ENCODE measurements around the gene LPCAT2. TPM values are rescaled to one million over a fixed set of nuclear protein-coding genes. Genes with fewer than 3 reads are reported as not detected.

The LPCAT2 gene
- total and polyA plus RNA-seq, 2 donors (not counting 3 experiments of a cell fraction or from before 2014, with no cell fraction given): 64.5 to 72.9 TPM

GRCh38 chr16:55526441-55526840 lies 17.6 kb downstream of the LPCAT2 start:
- ChIA-PET CTCF (interaction anchor here (0.8 to 5.4 kb wide), 5 partner anchors 13 to 62 kb away, joined by 3 to 29 read pairs (median 4); no protein-coding TSS in a partner anchor), POLR2A (no interaction called here)
- dilution Hi-C loops (cut with MboI; ENCODE audit: extremely low pct_ligation_motif_present, low sequenced_read_pairs): no loop called here
- DNase-seq (ENCODE audit: low read depth, low spot score) (peak; percentile 87), FAIRE-seq (peak; percentile 66)
- Histone ChIP-seq H3K27me3 (ENCODE audit: control insufficient read depth in 2 of 2, insufficient read depth in 2 of 2, low read length in 2 of 2) (no peaks in the 10 kb centered on the region), H3K9me3 (replicated peaks; ENCODE audit: control insufficient read depth, insufficient read depth, low read length) (no peaks in the 10 kb centered on the region), H3K4me2 (ENCODE audit: insufficient read depth, low read length) (peak overlapping the region; percentile 76), H3K4me3 (replicated peaks in 1 of 3; ENCODE audit: insufficient read depth in 1 of 3, low read depth in 1 of 3, low read length in 3 of 3) (peak overlapping the region in 1 of 3 experiments; percentile 17), H3K27ac (ENCODE audit: insufficient read depth, low read depth, low read length) (peak overlapping the region; percentile 85), H3K9ac (replicated peaks; ENCODE audit: extremely low read depth, insufficient read depth, low read length) (peak overlapping the region; percentile 57), H3K4me1 (ENCODE audit: control insufficient read depth, extremely low read depth, insufficient read depth, low read length) (peaks cover 38% of the 10 kb centered on the region), H4K20me1 (replicated peaks; ENCODE audit: control insufficient read depth, extremely low read depth, insufficient read depth, low read length) (no peaks in the 10 kb centered on the region), H2AFZ (ENCODE audit: low read depth, low read length) (no peak overlapping the region), H3K36me3 (ENCODE audit: control insufficient read depth in 2 of 2, extremely low read depth in 1 of 2, insufficient read depth in 2 of 2, low read length in 2 of 2) (peaks cover 5 to 17% of the 10 kb centered on the region in 2 experiments), H3K79me2 (ENCODE audit: control insufficient read depth, insufficient read depth, low read length) (peaks cover 9% of the 10 kb centered on the region), H3K9me1 (replicated peaks; ENCODE audit: control insufficient read depth, extremely low read depth, insufficient read depth, low read length) (peaks cover 2% of the 10 kb centered on the region)
- no peak for TF ChIP-seq GATA2 (IDR thresholded peaks at IDR 0.05; ENCODE audit: insufficient read depth, insufficient read length, low read depth, low read length)
- peak; percentile 86 for TF ChIP-seq JUN (IDR thresholded peaks at IDR 0.05; ENCODE audit: borderline replicate concordance, insufficient read depth, insufficient read length, low read depth)
- peak; percentile 65 for TF ChIP-seq FOS (IDR thresholded peaks at IDR 0.05; ENCODE audit: borderline replicate concordance, insufficient read depth, low read length)
- no TSS peak for BruUV-seq (replicated peaks)
- intact Hi-C loops (cut with micrococcal nuclease): loop anchor here (1.0 to 2.0 kb wide), 3 partner anchors 16 to 26 kb away; no protein-coding TSS in a partner anchor

GRCh38 chr16:55527885-55528284 lies 19.0 kb downstream of the LPCAT2 start:
- Histone ChIP-seq H3K79me2 (ENCODE audit: control insufficient read depth, insufficient read depth, low read length) (peaks cover 9% of the 10 kb centered on the region), H3K36me3 (ENCODE audit: control insufficient read depth in 2 of 2, extremely low read depth in 1 of 2, insufficient read depth in 2 of 2, low read length in 2 of 2) (peaks cover 5 to 20% of the 10 kb centered on the region in 2 experiments), H3K4me3 (replicated peaks in 1 of 3; ENCODE audit: insufficient read depth in 1 of 3, low read depth in 1 of 3, low read length in 3 of 3) (no peak overlapping the region), H3K9me1 (replicated peaks; ENCODE audit: control insufficient read depth, extremely low read depth, insufficient read depth, low read length) (peaks cover 2% of the 10 kb centered on the region), H3K27ac (ENCODE audit: insufficient read depth, low read depth, low read length) (peak overlapping the region; percentile 63), H3K9ac (replicated peaks; ENCODE audit: extremely low read depth, insufficient read depth, low read length) (no peak overlapping the region), H3K9me3 (replicated peaks; ENCODE audit: control insufficient read depth, insufficient read depth, low read length) (no peaks in the 10 kb centered on the region), H4K20me1 (replicated peaks; ENCODE audit: control insufficient read depth, extremely low read depth, insufficient read depth, low read length) (no peaks in the 10 kb centered on the region), H3K4me2 (ENCODE audit: insufficient read depth, low read length) (no peak overlapping the region), H2AFZ (ENCODE audit: low read depth, low read length) (no peak overlapping the region), H3K27me3 (ENCODE audit: control insufficient read depth in 2 of 2, insufficient read depth in 2 of 2, low read length in 2 of 2) (no peaks in the 10 kb centered on the region), H3K4me1 (ENCODE audit: control insufficient read depth, extremely low read depth, insufficient read depth, low read length) (peaks cover 38% of the 10 kb centered on the region)
- dilution Hi-C loops (cut with MboI; ENCODE audit: extremely low pct_ligation_motif_present, low sequenced_read_pairs): no loop called here
- TF ChIP-seq FOS (IDR thresholded peaks at IDR 0.05; ENCODE audit: borderline replicate concordance, insufficient read depth, low read length) (no peak), POLR2A (IDR thresholded peaks at IDR 0.05; ENCODE audit: low read depth, low read length) (no peak), CTCF (IDR thresholded peaks at IDR 0.05; ENCODE audit: extremely low read depth in 1 of 2, insufficient read depth in 1 of 2, low read depth in 1 of 2, low read length in 2 of 2) (no peak), JUN (IDR thresholded peaks at IDR 0.05; ENCODE audit: borderline replicate concordance, insufficient read depth, insufficient read length, low read depth) (no peak), MYC (IDR thresholded peaks at IDR 0.05; ENCODE audit: low read depth, low read length) (no peak), POLR2AphosphoS5 (IDR thresholded peaks at IDR 0.05; ENCODE audit: insufficient read depth, low read depth, low read length) (no peak), GATA2 (IDR thresholded peaks at IDR 0.05; ENCODE audit: insufficient read depth, insufficient read length, low read depth, low read length) (no peak), MAX (IDR thresholded peaks at IDR 0.05; ENCODE audit: insufficient read depth, insufficient read length) (no peak), EZH2 (IDR thresholded peaks at IDR 0.05; ENCODE audit: borderline replicate concordance, low read depth, low read length, severe bottlenecking) (no peak)
- no TSS peak for BruUV-seq (replicated peaks)
- intact Hi-C loops (cut with micrococcal nuclease): loop anchor here (2.0 kb wide), 1 partner anchor 15 kb away; no protein-coding TSS in a partner anchor
- FAIRE-seq (no peak), DNase-seq (ENCODE audit: low read depth, low spot score) (no peak)
- POLR2A ChIA-PET: no interaction called here
- CTCF ChIA-PET: interaction anchor here (1.1 to 5.4 kb wide), 6 partner anchors 9 to 63 kb away, joined by 3 to 29 read pairs (median 9); no protein-coding TSS in a partner anchor
